BJ (cell line): ENCODE measurements around the gene PTPRCAP. TPM values are rescaled to one million over a fixed set of nuclear protein-coding genes. Genes with fewer than 3 reads are reported as not detected.

ENCODE experiments used
- CTCF ChIA-PET: fragments of 350-600 bp; formaldehyde crosslinking; extraction: SDS; loops from one replicate; lab custom pipeline; 2021; ENCODE audit warnings: antibody characterized with exemption, inconsistent platforms; lab: Yijun Ruan, JAX
- POLR2A ChIA-PET: fragments of 300-600 bp; sonication (Branson Sonifier 250); formaldehyde crosslinking; extraction: SDS; loops from one replicate; lab custom pipeline; 2021; ENCODE audit warnings: antibody characterized with exemption; lab: Charles Lee
- DNase-seq: peaks from one replicate; pipeline ENCODE4 v3.0.0-alpha.2; 2011; ENCODE audit warnings: low read depth
- H3K27me3 ChIP-seq: 2 replicates; pipeline ENCODE4 v1.6.0; 2011; ENCODE audit warnings: low read length; ENCODE audit not compliant: control insufficient read depth, insufficient read depth
- H3K36me3 ChIP-seq: 2 replicates; pipeline ENCODE4 v1.5.1; 2011; ENCODE audit warnings: low read length; ENCODE audit not compliant: control insufficient read depth, insufficient read depth
- H3K4me3 ChIP-seq: 2 replicates; pipeline ENCODE4 v1.5.1; 2011; ENCODE audit warnings: low read depth, mild to moderate bottlenecking, control low read depth, low read length
- polyA plus RNA-seq: library from polyadenylated mRNA; depleted of rRNA; stranded (reverse); fragments of >200 nt; gene quantifications from 2 replicates; pipeline ENCODE4 v1.2.3, GENCODE V29; 2011
- TF ChIP-seq, protein P1 (sequence below): IDR thresholded peaks from 2 replicates; pipeline ENCODE4 v1.5.1; 2011; ENCODE audit warnings: low read depth, mild to moderate bottlenecking, control low read depth, inconsistent platforms, low read length, moderate library complexity; ENCODE audit not compliant: insufficient read depth

PTPRCAP gene
- polyA plus RNA-seq, 1 experiment, result 0.43 TPM

DNA sequence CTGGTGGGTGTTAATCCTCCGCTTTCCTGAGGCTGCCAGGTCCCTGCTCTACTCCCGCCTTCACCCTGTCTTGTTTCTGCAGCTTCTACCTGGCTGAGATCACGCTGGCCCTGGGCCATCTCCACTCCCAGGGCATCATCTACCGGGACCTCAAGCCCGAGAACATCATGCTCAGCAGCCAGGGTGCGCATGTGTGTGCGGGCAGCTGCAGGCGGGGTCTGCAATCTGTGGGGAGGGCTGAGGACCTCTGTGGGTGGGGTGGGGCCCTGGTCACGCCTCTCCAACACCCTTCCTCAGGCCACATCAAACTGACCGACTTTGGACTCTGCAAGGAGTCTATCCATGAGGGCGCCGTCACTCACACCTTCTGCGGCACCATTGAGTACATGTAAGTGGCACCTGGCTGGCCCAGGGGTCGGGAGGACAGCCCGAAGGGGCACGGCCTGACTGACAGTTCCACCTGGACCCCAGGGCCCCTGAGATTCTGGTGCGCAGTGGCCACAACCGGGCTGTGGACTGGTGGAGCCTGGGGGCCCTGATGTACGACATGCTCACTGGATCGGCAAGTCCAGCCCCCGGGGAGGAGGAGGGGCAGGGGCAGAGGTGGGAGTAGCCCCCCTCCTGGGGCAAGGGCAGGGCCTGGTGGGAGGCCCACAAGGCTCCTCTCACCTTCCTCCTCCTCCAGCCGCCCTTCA is 4.7 kb downstream of the PTPRCAP start:
- ChIA-PET POLR2A (no interaction called here), CTCF (no interaction called here)
- DNase-seq, result no peak
- Histone ChIP-seq H3K27me3 (no peaks in the 10 kb centered on the region), H3K4me3 (no peak overlapping the region), H3K36me3 (peaks cover 33% of the 10 kb centered on the region)
- TF ChIP-seq, protein P1, sequence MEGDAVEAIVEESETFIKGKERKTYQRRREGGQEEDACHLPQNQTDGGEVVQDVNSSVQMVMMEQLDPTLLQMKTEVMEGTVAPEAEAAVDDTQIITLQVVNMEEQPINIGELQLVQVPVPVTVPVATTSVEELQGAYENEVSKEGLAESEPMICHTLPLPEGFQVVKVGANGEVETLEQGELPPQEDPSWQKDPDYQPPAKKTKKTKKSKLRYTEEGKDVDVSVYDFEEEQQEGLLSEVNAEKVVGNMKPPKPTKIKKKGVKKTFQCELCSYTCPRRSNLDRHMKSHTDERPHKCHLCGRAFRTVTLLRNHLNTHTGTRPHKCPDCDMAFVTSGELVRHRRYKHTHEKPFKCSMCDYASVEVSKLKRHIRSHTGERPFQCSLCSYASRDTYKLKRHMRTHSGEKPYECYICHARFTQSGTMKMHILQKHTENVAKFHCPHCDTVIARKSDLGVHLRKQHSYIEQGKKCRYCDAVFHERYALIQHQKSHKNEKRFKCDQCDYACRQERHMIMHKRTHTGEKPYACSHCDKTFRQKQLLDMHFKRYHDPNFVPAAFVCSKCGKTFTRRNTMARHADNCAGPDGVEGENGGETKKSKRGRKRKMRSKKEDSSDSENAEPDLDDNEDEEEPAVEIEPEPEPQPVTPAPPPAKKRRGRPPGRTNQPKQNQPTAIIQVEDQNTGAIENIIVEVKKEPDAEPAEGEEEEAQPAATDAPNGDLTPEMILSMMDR, result no peak

DNA sequence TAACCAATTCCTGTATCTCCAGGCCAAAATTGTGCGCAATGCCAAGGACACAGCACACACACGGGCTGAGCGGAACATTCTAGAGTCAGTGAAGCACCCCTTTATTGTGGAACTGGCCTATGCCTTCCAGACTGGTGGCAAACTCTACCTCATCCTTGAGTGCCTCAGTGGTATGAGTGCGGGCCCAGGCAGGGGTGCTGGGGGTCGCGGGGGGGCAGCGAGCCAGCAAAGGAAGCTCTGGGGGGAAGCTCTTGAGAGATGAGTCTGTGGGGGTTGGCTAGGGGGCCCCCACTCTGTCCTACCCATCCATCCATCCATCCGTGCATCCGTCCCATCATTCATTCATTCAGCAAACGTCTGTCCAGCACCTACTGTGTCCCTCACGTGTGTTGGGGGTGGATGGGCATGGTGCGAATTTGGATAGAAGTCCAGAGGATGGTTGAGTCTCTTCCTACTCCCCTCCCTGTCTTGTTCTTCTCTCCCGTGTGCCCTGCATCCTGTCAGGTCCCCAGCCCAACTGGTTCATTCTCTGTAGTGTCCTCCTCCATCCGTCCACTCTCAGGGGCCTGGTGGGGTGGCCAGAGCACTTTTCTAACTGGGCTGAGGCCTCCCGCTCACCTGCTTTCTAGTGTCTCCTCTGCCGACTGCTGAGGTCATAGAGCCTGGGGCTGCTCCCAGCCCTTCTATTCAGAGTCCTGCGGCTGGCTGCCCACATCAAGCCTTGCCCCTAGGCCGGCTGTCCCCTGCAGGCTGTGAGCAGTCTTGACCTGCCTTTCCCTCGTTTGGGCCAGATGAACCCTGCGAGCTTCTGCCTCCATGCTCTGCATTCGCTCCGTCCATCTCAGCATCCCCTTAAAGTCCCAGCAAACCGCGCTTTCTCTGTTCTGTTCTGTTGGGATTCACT is 5.9 kb downstream of the PTPRCAP start:
- CTCF ChIA-PET, result no interaction called here
- Histone ChIP-seq H3K27me3 (no peaks in the 10 kb centered on the region), H3K4me3 (no peak overlapping the region), H3K36me3 (peaks cover 32% of the 10 kb centered on the region)
- POLR2A ChIA-PET, result no interaction called here
- DNase-seq, result no peak
- TF ChIP-seq, protein P1, result no peak

DNA sequence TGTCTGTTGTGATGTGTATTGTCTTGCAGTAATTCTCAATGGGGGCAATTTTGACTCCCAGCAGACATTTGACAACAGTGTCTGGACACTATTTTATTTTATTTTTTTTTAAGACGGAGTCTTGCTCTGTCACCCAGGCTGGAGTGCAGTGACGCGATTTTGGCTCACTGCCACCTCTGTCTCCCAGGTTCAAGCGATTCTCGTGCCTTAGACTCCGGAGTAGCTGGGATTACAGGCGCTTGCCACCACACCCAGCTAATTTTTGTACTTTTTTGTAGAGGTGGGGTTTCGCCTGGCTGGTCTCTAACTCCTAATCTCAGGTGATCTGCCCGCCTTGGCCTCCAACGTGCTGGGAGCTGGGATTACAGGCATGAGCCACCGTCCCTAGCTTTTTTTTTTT is 7.8 kb downstream of the PTPRCAP start:
- ChIA-PET POLR2A (no interaction called here), CTCF (interaction anchor here (0.7 kb wide), 1 partner anchor 60 kb away, joined by 3 read pairs; no protein-coding TSS in a partner anchor)
- H3K4me3 ChIP-seq, result no peak overlapping the region
- peaks cover 27% of the 10 kb centered on the region for H3K36me3 ChIP-seq
- H3K27me3 ChIP-seq, result no peaks in the 10 kb centered on the region
- TF ChIP-seq, protein P1, result no peak
- no peak for DNase-seq

DNA sequence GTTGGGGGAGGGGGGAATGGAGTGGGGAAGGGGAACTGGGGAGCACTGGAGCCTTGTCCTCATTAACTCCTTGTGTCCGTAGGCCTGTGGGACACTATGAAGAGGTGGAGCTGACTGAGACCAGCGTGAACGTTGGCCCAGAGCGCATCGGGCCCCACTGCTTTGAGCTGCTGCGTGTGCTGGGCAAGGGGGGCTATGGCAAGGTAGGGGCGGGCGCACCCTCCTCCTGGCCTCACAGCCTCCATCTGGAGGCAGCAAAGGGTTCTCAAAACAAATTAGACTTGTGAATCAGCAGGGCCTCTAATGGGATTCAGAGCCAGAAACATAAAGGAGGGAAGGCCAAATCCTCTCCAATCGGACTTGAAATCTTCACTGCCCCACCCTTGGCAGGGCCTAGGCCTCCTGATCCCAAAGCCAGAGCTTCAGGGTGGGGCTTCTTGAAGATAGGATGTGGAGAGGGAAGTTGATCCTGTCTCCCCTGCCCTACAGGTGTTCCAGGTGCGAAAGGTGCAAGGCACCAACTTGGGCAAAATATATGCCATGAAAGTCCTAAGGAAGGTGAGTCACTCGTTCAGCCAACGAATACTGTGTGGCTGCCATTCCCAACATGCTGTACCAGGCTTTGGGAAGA is 8.3 kb downstream of the PTPRCAP start:
- ChIA-PET POLR2A (no interaction called here), CTCF (interaction anchor here (0.6 to 1.0 kb wide), 3 partner anchors 23 to 166 kb away, joined by 3 to 4 read pairs (median 3); no protein-coding TSS in a partner anchor)
- Histone ChIP-seq H3K27me3 (no peaks in the 10 kb centered on the region), H3K36me3 (peaks cover 24% of the 10 kb centered on the region), H3K4me3 (peak overlapping the region; percentile 98)
- DNase-seq, result no peak
- TF ChIP-seq, protein P1, result no peak
